IMR-90 (cell line): ENCODE measurements around the gene TMEM14A.
"Not testable (repeated sequence)": the region's sequence is repeated elsewhere in the genome, so short reads cannot be mapped to it uniquely, and the experiment has no call there.

Experiments
- BHLHE40 ChIP-seq: fragments of 150-350 bp; IDR thresholded peaks from 2 replicates; pipeline ENCODE4 v1.6.1; 2016; ENCODE audit warnings: mild to moderate bottlenecking, low read depth, low read length
- CEBPB ChIP-seq: IDR thresholded peaks from 2 replicates; pipeline ENCODE4 v1.6.1; 2012; ENCODE audit warnings: low read depth, low read length, improper control_type of control experiment
- CHD1 ChIP-seq: IDR thresholded peaks from 2 replicates; pipeline ENCODE4 v1.6.1; 2012; ENCODE audit warnings: low read depth, low read length, improper control_type of control experiment
- CTCF ChIP-seq: conservative IDR thresholded peaks from 2 replicates; pipeline ENCODE4 v1.5.1; 2012; ENCODE audit warnings: mild to moderate bottlenecking, low read depth, low read length, improper control_type of control experiment
- FOS ChIP-seq: fragments of 150-350 bp; IDR thresholded peaks from 2 replicates; pipeline ENCODE4 v1.6.1; 2016; ENCODE audit warnings: low read depth, low read length
- MAZ ChIP-seq: IDR thresholded peaks from 2 replicates; pipeline ENCODE4 v1.6.1; 2012; ENCODE audit warnings: low read depth, mild to moderate bottlenecking, low read length, improper control_type of control experiment, moderate library complexity, borderline replicate concordance
- MXI1 ChIP-seq: IDR thresholded peaks from 2 replicates; pipeline ENCODE4 v1.6.1; 2012; ENCODE audit warnings: low read depth, mild to moderate bottlenecking, low read length, moderate library complexity, borderline replicate concordance
- NFE2L2 ChIP-seq: fragments of 150-350 bp; IDR thresholded peaks from 2 replicates; pipeline ENCODE4 v1.6.1; 2016; ENCODE audit warnings: low read depth, mild to moderate bottlenecking, low read length
- POLR2A ChIP-seq: IDR thresholded peaks from 2 replicates; pipeline ENCODE4 v1.6.1; 2012; ENCODE audit warnings: mild to moderate bottlenecking, low read depth, low read length
- RAD21 ChIP-seq: IDR thresholded peaks from 2 replicates; pipeline ENCODE4 v1.6.1; 2012; ENCODE audit warnings: low read length, improper control_type of control experiment
- RFX5 ChIP-seq: IDR thresholded peaks from 2 replicates; pipeline ENCODE4 v1.8.0; 2012; ENCODE audit warnings: low read depth, mild to moderate bottlenecking, low read length, moderate library complexity
- SMC3 ChIP-seq: fragments of 150-350 bp; IDR thresholded peaks from 2 replicates; pipeline ENCODE4 v1.6.1; 2016; ENCODE audit warnings: low read depth, mild to moderate bottlenecking, antibody characterized with exemption, low read length, moderate library complexity
- TF ChIP-seq, protein P1 (sequence below): fragments of 150-350 bp; IDR thresholded peaks from 2 replicates; pipeline ENCODE4 v1.6.1; 2017; ENCODE audit warnings: mild to moderate bottlenecking, antibody characterized with exemption, low read length, low read depth

GRCh38 chr6:52704781-52705502 lies 34.0 kb downstream of the TMEM14A start:
- not testable (repeated sequence) for TF ChIP-seq CTCF, RAD21, POLR2A, RFX5, FOS, BHLHE40, NFE2L2, MAZ, CHD1, SMC3, MXI1, CEBPB
- TF ChIP-seq, protein P1, sequence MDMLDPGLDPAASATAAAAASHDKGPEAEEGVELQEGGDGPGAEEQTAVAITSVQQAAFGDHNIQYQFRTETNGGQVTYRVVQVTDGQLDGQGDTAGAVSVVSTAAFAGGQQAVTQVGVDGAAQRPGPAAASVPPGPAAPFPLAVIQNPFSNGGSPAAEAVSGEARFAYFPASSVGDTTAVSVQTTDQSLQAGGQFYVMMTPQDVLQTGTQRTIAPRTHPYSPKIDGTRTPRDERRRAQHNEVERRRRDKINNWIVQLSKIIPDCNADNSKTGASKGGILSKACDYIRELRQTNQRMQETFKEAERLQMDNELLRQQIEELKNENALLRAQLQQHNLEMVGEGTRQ, result not testable (repeated sequence)
